NCI-H226 (cell line): Measurements from ENCODE around the gene RAB39A.
"Not testable (repeated sequence)": the region's sequence is repeated elsewhere in the genome, so short reads cannot be mapped to it uniquely, and the experiment has no call there.

ENCODE experiments used
- DNase-seq: peaks from one replicate; pipeline ENCODE4 v3.0.0-alpha.2; 2015

RAB39A gene

GRCh38 chr11:107928046-107928766, at the start of gene RAB39A:
RAB39A (plus strand) TSS chr11:107928448; CDS start chr11:107928569, 121 bp downstream.
- DNase-seq, result peak; percentile 95

GRCh38 chr11:107881471-107881870, 46.8 kb upstream of the RAB39A start:
- DNase-seq, result peak; percentile 16

- DNase-seq, result no peak
These were observed 46.0 kb upstream of the RAB39A start for GRCh38 chr11:107882095-107882820.

GRCh38 chr11:107898270-107898669, 30.0 kb upstream of the RAB39A start:
- DNase-seq, result peak; percentile 35

GRCh38 chr11:107908211-107908610, 20.0 kb upstream of the RAB39A start:
- DNase-seq, result no peak

- DNase-seq, result not testable (repeated sequence)
These were observed 15.8 kb upstream of the RAB39A start for GRCh38 chr11:107912415-107912814.

GRCh38 chr11:107915229-107915628, 13.0 kb upstream of the RAB39A start:
- DNase-seq, result no peak

- no peak for DNase-seq
These were observed 11.5 kb upstream of the RAB39A start for GRCh38 chr11:107916671-107917241.

- DNase-seq, result no peak
These were observed 6.3 kb upstream of the RAB39A start for GRCh38 chr11:107921997-107922396.

- not testable (repeated sequence) for DNase-seq
These were observed 4.7 kb upstream of the RAB39A start for GRCh38 chr11:107923519-107923918.

GRCh38 chr11:107924306-107924705, 3.9 kb upstream of the RAB39A start:
- DNase-seq, result no peak

GRCh38 chr11:107927559-107927958, 689 bp upstream of the RAB39A start:
- DNase-seq, result no peak

GRCh38 chr11:107928767-107929507, 689 bp downstream of the RAB39A start:
- no peak for DNase-seq

GRCh38 chr11:107929611-107930200, 1.5 kb downstream of the RAB39A start:
- DNase-seq, result no peak

GRCh38 chr11:107931206-107931605, 3.0 kb downstream of the RAB39A start:
- no peak for DNase-seq

- no peak for DNase-seq
These were observed 19.7 kb downstream of the RAB39A start for GRCh38 chr11:107947904-107948303.

GRCh38 chr11:107948328-107948727, 20.1 kb downstream of the RAB39A start:
- not testable (repeated sequence) for DNase-seq

GRCh38 chr11:107951155-107951554, 22.9 kb downstream of the RAB39A start:
- DNase-seq, result no peak

- DNase-seq, result no peak
These were observed 25.2 kb downstream of the RAB39A start for GRCh38 chr11:107953446-107953845.

GRCh38 chr11:107956543-107956942, 28.3 kb downstream of the RAB39A start:
- no peak for DNase-seq

- DNase-seq, result no peak
These were observed 28.9 kb downstream of the RAB39A start for GRCh38 chr11:107957109-107957588.

- DNase-seq, result no peak
These were observed 33.2 kb downstream of the RAB39A start for GRCh38 chr11:107961480-107961879.

GRCh38 chr11:107962181-107962580, 33.9 kb downstream of the RAB39A start:
- DNase-seq, result no peak
